Adipose tissue (tissue), 3 donors: ENCODE measurements around the gene PHPT1. TPM values are rescaled to one million over a fixed set of nuclear protein-coding genes. Genes with fewer than 3 reads are reported as not detected.
"Not testable (repeated sequence)": the region's sequence is repeated elsewhere in the genome, so short reads cannot be mapped to it uniquely, and the experiment has no call there.

Experiments
- H3K27ac ChIP-seq: one replicate; pipeline ENCODE4 v1.5.1; 2013; ENCODE audit warnings: low read depth, low read length
- WGBS, 3 donors: extraction: QIAGEN DNeasy Blood & Tissue Kit; methylation state at CpG; one replicate each; pipeline ENCODE4 v1.1.7; 2013; 5-methylcytosine and 5-hydroxymethylcytosine counted together
- polyA plus RNA-seq, 3 donors: library from polyadenylated mRNA; stranded (reverse); fragments of 200-250 nt; gene quantifications; one replicate each; pipeline ENCODE4 v1.2.3, GENCODE V29; 2013
- donor health status: healthy with polysubstance abuse.
- donor health status: Bipolar disorder and iron deficiency.
- donor health status: healthy.

The PHPT1 gene
- polyA plus RNA-seq, 3 donors: 141 to 146 (median 143) TPM

DNA sequence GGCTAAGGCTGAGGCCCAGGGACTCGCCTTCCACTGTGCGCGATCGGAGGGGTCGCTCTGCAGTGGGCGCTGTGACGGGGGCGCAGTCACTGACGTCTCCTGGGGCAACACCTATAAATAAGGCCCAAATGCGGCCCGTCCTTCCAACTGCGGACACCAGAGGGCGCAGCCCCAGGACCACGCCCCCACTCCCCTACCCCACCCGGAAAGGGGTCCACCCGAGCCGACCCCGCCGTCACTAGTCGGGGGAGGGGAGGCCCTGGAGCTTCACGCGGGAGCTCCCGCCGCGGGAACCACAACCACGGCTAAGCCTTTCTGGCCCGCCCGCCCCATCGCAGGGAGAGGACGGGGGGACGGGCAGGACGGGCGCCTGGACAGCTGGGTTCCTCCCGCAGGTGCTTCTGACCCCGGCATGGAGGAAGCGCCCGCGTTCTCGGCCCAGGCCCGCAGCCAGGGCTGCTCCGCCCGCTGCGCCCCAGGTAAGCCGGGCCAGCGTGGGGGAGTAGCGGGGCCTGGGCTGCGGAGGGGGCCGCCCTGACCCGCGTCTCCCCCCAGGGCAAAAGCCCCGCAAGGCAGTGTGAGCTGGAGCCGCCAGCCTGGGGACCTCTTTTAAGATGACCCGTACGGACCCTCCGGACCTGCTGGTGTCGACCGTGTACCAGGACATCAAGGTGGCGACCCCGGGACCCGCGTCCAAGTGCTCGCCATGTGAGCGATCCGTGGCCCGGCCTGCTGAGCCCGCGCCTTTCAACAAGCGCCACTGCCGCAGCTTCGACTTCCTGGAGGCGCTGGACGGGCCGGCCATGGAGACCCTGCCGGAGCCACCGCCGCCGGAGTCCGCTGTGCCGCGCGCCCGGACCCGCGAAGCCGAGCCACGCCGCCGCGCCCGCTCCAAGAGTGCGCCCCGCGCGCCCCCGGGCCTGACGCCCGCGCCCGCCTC lies 5.1 kb upstream of the PHPT1 start:
- WGBS, 3 donors: 4 to 24% (median 7%) methylated on average over 64 to 98 of the region's 99 CpGs
- not testable (repeated sequence) for H3K27ac ChIP-seq

DNA sequence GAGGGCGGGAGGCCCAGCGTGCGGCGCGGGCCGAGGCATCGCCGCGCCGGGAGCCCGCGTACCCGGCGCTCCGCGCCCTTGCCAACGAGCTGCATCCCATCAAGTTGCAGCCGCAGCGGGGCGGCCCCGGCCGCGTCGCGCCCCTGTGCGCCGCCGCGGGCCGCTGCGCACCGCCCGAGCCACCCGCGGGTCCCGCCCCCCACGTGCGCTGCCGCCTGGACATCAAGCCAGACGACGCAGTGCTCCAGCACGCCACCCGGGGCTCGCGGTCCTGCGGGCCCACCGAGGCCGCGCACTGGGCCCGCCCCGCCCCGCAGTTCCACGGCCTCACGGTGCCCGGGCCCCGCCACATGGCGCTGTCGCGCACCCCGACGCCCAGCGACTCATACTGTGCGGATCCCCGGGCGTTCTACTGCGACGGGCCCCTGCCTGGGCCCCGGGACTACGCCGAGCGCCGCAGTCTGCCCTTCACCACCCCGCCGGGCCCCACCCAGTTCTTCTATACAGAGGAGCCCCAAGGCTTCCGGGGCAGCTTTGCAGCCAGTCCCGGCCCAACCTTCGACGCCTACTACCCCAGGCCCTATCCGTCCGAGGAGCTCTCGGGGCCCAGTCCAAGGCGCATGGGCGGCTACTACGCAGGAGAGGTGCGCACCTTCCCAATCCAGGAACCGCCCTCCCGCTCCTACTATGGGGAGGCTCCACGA lies 4.3 kb upstream of the PHPT1 start:
- 8 to 56% (median 17%) methylated on average over 63 to 88 of the region's 88 CpGs for WGBS, 3 donors
- no peak overlapping the region for H3K27ac ChIP-seq

DNA sequence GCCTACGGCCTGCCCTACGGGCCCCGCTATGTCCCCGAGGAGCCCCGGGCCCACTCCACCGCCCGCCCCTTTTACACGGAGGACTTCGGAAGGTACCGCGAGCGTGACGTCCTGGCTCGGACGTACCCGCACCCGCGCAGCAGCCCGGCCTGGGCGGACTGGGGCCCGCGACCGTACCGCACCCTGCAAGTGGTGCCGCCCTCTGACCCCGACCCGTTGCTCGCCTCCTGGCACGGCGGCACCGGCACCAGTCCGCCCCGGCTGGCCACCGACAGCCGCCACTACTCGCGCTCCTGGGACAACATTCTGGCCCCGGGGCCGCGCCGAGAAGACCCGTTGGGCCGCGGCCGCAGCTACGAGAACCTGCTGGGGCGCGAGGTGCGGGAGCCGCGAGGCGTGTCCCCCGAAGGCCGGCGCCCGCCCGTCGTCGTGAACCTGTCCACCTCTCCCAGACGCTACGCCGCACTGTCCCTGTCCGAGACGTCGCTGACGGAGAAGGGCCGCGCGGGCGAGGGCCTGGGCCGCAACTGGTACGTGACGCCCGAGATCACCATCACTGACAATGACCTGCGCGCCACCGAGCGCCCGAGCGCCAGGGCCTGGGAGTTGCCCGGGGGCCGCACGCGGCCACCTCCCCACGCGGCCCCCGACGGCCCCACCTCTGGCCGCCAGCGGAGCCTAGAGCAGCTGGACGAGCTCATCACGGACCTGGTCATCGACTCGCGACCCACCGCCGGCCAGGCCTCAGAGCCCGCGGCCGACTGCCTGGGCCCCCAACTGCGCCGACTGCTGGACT lies 3.5 kb upstream of the PHPT1 start:
- 18 to 69% (median 29%) methylated on average over 88 to 102 of the region's 102 CpGs for WGBS, 3 donors
- H3K27ac ChIP-seq: no peak overlapping the region

DNA sequence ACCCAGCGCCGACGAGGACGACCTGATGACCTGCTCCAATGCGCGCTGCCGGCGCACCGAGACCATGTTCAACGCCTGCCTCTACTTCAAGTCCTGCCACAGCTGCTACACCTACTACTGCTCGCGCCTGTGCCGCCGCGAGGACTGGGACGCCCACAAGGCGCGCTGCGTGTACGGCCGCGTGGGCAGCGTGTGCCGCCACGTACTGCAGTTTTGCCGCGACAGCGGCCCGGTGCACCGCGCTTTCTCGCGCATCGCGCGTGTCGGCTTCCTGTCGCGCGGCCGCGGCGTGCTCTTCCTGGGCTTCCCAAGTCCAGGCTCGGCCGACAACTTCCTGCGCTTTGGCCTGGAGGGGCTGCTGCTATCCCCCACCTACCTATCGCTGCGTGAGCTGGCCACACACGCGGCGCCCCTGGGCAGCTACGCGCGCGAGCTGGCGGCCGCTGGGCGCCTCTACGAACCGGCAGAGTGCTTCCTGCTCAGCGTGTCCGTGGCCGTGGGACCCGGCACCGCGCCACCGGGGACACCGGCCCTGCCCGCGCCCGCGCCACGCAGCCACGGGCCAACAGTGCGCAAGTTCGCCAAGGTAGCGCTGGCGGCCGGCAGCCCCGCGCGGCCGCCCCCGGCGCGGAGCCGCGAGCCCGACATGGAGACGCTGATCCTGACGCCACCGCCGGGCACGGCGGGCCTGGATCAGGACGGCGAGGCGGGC lies 2.7 kb upstream of the PHPT1 start:
- no peak overlapping the region for H3K27ac ChIP-seq
- WGBS, 3 donors: 6 to 44% (median 6%) methylated on average over 91 to 98 of the region's 98 CpGs

DNA sequence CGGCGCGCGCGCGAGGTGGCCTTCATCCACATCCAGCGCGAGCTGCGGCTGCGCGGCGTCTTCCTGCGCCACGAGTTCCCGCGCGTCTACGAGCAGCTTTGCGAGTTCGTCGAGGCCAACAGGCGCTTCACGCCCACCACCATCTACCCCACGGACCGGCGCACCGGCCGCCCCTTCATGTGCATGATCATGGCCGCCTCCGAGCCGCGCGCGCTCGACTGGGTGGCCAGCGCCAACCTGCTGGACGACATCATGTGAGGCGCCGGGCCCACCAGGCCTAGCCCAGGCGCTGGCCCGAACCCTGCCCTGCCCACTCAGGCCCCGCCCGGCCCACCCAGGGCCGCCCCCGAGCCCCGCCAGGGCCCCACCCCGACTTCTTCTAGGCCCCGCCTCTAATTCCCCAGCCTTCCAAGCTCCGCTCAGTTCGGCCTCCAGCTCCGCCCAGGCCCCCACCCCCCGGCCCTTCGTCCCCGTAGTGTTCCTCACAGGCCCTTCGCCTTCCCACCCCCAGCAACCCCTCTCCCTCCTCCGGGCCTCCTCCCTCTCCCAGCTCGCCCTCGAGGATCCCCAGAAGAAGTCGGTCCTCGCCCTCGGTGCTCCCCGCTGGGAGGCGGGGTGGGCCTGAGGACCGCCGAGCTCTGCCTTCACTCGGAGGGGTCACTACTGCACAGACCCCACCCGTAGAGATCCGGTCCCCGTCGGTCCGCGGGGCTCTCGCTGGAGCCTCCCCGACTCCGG lies 2.0 kb upstream of the PHPT1 start:
- H3K27ac ChIP-seq: no peak overlapping the region
- WGBS, 3 donors: 1 to 34% (median 4%) methylated on average over 43 to 74 of the region's 75 CpGs

DNA sequence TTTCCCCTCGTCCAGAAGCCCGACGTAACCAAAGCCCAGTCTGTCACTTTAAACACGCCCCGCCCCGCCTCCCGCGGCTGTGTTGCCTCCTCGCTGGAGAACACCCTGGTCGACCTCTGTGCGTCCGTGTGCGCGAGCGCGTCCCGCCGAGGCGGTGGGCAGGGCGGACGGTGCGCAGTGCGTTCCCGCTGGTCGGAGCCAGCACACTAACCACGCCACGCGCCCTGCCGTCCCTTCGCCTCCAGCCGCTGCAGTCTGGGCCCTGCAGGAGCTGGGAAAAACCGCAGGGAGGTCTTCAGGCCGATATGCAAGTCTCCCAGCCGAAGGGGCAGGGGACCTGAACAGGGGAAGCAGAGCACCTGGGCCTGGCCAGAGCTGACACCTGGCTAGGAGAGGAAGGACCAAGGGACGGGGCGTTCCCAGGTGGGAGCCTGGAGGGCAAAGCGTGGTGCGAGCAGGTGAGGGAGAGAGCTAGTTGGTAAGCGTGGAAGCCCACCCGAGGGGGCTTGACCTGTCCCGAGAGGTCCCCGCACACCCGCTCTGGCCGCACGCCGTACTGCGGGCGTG lies 1.3 kb upstream of the PHPT1 start:
- 1% methylated on average over 47 to 48 of the region's 48 CpGs for WGBS, 3 donors
- H3K27ac ChIP-seq: no peak overlapping the region

DNA sequence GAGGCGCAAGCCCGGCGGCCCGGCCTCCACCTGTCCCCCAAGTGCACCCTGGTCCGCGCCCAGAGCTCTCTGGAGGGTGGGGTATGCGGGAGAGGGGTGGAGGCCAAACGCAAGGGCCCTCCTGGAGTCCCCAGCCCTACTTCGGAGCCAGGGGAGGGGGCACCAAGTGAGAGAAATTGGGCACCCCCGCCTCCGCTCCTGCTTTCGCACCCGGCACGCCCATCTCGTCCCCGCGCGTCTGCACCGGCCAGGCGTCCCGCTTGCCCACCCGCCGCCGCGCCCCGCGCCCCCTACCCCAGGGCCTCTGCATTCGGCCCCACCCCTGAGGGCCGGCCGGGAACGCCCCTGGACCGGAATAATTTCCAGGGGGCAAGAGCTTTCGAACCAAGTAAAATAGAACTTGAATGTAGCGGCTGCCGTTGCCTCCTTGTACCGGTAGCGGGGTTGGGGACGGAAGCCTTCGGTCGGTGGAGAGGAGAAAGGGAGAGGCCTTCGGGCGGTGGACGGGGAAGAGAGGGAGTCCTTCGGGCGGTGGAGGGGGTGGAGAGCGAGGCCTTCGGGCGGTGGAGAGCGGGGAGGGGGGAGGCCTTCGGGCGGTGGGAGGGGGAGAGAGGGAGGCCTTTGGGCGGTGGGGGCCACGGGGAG lies 694 bp upstream of the PHPT1 start:
- peak overlapping the region; percentile 3 for H3K27ac ChIP-seq
- 0 to 1% (median 1%) methylated on average over 43 to 47 of the region's 53 CpGs for WGBS, 3 donors

DNA sequence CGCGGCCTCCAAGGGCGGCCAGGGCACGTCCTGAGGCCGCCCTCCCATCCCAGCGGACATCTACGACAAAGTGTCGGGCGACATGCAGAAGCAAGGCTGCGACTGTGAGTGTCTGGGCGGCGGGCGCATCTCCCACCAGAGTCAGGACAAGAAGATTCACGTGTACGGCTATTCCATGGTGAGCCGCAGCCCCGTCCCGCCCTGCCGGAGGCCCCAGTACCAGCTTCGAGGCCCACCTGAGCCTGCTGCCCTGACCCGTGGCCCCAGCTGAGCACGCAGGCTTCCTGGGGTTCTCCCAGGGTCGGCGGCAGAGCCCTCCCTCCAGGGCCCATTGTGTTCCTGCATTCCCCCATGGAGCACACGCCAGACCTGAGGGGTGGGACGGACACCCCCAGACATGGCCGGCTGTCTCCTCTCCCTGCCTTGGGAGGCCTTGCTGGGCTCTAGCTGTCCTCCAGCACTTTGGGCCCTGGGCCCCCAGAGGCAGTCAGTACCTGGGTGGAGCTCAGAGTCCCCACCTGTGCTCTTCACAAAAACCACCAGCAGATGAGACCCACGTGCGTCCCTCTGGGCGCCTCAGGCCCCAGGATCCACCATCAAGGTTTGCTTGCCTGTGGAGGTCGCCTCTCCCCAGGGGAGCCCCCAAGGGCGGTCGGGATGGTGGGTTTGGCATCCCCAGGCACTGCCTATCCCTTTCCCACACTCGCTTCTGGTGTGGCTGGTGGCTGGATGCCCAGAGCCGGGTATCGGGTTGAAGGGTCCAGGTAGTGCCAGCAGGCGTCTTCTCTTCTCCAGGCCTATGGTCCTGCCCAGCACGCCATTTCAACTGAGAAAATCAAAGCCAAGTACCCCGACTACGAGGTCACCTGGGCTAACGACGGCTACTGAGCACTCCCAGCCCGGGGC lies 1.0 kb downstream of the PHPT1 start:
- WGBS, 3 donors: 41 to 57% (median 47%) methylated on average over 42 to 43 of the region's 43 CpGs
- no peak overlapping the region for H3K27ac ChIP-seq

DNA sequence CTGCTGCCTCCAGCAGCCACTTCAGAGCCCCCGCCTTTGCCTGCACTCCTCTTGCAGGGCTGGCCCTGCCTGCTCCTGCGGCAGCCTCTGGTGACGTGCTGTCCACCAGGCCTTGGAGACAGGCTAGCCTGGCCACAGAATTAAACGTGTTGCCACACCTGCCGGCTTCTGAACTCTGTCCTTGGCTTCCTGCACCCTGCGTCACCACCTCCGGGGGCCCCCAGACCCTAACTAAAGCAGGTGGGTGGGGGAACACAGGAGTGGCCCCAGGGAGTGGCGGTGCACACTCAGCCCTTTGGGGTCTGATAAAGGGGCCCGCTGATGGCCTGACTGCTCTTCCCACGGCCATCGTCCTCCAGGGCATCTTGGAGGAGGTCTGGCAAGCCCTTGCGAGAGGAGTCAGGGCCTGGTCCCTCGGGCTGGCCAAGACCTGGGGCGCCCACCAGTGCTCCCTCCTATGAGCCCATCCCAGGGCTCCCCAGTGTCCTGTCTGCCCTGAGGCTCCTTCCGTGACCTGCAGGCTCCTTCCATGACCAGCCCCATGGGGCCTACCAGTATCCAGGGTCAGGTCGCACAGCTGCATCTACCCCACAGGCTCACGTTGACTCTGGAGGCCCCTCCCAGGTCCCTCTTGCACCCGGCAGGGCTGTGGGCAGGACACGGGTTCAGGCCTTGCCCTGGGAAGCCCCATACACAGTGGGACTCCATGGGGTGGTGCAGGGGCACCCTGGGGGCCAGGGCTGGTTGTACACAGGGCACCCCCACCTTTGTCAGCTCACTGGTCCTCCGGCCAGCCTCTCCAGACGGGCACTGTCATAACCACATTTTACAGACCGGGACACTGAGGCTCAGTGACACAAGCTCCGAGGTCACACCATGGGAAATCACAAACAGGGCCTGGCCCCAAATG lies 1.9 kb downstream of the PHPT1 start:
- 69 to 86% (median 82%) methylated on average over 23 of the region's 23 CpGs for WGBS, 3 donors
- no peak overlapping the region for H3K27ac ChIP-seq

DNA sequence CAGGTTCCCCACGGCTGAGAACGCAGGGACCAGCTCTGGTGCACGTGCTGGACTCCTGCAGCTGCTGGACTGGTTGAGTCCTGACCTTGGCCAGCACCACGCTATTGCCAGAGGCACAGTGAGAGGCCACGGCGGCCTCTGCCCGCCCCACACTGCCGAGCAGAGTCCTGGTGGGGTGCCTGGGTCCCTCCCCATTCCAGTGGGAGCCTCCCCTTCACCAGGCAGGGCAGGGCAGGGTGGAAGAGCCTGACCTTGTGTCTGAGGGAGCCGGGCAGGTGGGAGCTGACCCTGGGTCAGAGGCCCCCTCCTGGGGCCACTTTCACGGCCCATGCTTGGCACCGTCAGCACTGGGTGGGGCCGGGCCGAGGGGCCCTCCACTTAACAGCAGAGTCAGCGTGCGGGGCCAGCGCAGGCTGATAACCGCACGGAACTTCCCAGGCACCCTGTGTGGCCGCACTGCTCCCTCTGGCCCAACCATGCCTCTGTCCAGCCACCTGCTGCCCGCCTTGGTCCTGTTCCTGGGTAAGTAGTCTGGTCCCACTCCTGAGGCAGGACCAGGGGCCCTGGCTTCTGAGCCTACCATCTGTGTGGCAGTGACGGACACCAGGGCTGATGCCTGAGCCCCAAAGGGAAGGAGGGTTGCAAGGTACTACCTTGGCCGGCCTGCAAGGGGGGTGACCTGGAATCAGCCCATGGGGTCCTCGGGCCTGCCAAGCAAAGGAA lies 2.9 kb downstream of the PHPT1 start, which contains the start of gene MAMDC4:
Gene MAMDC4 (plus strand): TSS at position 406 of the 723 bp plus-strand sequence. CDS start 71 bp downstream, at position 477.
- no peak within 1 kb of the TSS for H3K27ac ChIP-seq
- WGBS, 3 donors: 47 to 77% (median 72%) methylated on average over 22 to 23 of the region's 23 CpGs

DNA sequence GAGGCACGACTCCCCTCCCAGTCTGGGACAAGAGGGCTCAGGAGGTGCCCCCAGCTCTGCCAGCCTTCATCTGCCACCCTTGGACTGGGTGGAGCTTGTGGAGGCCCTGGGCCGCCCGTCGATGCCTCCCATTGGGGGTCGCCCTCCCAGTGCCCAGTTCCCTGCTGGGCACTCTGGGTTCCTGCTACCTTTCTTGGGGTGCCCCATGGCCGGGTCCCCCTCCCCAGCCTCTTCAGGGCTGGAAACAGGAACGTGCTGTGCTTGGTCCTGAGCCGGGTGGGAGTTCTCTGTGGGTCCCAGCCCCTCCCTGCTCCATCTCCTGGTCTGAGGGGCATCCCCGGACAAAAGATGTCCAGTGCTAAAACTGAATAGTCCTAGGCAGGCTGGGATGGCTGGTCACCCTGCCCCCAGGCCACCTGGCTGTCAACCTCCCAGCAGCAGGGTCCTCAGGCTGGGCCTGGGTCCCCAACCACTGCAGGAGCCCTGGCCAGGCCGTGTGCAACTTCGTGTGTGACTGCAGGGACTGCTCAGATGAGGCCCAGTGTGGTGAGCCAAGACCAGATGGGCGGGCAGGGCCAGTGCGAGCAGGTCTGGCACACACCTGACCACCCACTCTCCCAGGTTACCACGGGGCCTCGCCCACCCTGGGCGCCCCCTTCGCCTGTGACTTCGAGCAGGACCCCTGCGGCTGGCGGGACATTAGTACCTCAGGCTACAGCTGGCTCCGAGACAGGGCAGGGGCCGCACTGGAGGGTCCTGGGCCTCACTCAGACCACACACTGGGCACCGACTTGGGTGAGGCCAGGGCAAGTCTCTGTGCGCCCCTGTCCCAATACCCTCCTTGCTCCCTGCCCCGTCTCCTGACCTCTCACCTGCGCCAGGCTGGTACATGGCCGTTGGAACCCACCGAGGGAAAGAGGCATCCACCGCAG lies 3.7 kb downstream of the PHPT1 start:
- no peak overlapping the region for H3K27ac ChIP-seq
- WGBS, 3 donors: 84 to 89% (median 87%) methylated on average over 26 to 29 of the region's 29 CpGs

DNA sequence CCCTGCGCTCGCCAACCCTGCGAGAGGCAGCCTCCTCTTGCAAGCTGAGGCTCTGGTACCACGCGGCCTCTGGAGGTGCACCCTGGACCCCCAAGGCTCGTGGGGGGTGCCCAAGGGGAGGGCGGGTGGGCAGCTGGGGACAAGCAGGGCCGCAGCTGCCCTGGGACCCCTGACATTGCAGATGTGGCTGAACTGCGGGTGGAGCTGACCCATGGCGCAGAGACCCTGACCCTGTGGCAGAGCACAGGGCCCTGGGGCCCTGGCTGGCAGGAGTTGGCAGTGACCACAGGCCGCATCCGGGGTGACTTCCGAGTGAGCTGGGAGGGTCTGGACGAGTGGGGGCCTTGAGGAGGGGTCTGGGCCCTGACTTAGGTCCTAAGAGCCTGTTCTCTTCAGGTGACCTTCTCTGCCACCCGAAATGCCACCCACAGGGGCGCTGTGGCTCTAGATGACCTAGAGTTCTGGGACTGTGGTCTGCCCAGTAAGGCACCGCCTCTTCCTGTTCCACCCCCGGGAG lies 4.4 kb downstream of the PHPT1 start:
- WGBS, 3 donors: 80 to 89% (median 84%) methylated on average over 18 of the region's 18 CpGs
- H3K27ac ChIP-seq: no peak overlapping the region
